NCI-H1436 (cell line): Measurements from ENCODE around the gene MYH3.

Experiments used
- DNase-seq: peaks from one replicate; lab custom pipeline; 2025; lab: John Stamatoyannopoulos, UW

The MYH3 gene

DNA sequence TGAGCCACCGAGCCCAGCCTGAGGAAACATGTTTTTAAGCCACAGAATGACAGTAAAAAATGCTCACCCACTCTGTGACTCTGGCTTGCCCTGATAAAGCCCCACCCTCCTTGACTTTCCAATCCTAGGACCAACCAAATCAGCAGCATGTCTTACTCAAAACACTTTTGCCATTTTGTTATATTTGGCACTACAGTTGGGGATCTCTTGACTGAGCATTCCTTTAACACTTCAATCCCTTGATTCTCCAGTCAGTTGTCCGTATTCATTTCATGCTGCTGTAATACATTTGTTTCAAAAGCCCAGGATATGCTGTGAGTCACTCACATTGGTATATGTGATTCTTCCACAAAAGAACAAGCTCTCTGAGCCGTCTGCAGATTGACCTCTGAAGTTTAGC, 8.2 kb downstream of the MYH3 start:
- DNase-seq = no peak

DNA sequence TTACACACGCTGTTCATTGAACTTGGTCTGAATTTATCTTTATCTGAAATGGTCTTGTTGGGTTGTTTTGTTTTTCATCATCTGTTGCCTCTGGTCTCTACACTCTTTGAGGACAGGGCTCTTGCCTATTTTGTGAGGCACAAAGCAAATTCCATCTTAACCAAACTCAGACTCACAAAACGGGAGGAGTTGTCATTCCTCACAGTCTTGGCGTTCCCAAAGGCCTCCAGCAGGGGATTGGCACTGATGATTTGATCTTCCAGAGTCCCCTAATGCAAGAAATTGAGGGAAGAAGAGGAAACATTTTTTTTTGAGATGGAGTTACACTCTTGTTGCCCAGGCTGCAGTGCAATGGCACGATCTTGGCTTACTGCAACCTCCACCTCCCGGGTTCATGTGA, 8.7 kb downstream of the MYH3 start:
- no peak for DNase-seq

DNA sequence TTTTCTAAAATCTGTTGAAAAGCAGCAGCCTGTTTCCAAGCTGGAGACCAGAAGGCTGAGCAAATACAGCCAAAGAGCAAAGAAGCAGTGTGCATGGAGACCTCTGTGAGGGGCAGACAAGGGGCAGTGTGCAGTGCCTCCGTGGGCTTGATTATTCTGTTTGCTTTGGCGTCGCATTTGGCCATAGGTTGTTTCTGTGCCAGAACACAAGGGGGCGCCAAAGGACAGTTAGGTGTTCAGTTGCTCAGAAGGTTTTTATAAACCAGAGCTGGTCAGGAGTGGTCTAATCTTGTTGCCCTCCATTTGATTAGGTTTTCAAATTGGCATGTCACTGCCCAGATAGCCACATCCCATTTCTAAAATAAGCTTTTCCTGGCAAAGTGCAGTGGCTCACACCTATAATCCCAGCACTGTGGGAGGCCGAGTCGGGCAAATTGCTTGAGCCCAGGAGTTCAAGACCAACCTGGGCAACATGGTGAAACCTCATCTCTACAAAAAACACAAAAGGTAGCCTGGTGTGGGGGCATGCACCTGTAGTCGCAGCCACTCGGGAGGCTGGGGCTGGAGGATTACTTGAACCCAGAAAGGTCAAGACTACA, 10.6 kb downstream of the MYH3 start:
- DNase-seq = peak; percentile 17

DNA sequence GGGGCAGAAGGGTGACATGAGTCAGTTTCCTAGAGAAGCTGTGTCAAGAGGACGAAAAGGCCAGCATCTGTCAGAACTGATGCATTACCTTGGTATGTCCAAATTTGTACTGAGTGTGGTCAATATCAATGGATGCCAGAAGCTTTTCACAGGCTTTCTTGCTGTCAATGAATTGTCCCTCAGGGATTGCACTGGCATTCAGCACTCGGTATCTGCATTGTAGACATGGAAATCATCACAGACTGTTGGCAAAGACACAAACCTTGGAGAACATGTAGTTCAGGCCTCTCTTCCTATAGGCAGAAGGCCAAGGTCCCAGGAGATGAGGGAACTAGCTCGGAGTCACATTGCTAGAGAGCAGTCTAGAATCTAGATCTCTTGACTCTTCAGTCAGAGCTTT, 16.6 kb downstream of the MYH3 start:
- no peak for DNase-seq

DNA sequence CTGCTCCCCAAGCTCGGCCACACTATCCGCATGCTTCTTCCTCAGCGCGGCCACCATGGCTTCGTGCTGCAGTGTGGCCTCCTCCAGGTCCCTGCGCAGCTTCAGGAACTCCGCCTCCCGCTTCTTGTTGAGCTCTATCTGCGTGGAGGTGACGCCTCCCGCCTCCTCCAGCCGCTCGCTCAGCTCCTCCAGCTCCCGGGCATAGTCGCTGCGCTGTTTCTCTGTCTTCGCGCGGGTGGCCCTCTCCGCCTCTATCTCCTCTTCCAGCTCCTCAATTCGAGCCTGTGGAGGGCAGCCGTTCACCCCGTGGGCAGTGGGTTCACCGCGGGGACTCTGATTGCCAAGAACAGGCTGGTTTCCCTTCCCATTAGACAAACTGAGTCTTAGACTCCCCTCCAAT, 19.0 kb downstream of the MYH3 start:
- DNase-seq = no peak

DNA sequence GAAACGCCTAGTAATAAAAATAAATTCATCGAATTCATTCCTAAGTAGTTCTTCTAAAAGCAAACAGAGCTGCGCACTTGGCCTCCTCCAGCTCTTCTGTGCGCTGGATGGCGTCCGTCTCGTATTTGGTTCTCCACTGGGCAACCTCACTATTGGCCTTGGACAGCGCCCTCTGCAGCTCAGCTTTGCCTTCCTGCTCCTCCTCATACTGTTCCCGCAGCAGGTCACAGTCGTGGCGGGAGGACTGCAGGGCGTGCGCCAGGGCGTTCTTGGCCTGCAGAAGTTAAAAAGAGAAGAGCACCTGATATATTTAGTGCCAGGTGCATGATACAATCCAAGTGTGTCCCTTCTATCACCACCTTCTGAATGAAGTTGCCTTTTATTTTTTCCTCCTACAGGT, 21.8 kb downstream of the MYH3 start:
- DNase-seq = no peak

DNA sequence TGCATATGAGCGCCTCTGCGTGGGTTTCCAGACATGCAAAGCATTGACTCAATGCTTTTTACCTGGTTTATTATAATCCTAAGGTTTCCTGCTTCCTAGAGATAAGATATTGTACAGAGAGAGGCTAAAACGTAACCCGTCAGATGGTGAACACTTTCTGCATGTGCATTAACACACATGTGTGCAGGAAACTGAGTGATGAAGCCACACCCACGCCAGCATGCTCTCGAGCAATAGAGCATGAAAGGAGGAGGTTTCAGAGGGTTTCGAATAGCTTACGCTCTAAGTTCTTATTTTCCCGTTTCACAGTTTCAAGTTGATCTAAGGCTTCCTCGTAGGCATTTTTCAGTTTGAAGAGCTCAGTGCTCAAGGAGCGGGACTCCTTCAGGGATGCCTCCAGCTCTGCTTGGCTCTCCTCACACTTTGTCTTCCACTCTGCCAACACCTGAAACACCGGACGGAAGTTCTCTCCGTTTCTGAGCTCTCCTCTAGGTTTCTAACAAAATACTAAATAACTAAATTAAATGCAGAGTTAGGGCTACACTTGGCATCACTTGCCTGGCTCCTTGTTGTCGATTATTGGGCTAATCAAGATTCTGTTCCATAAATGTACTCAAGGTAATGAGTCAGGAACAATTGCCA, 23.2 kb downstream of the MYH3 start:
- no peak for DNase-seq

DNA sequence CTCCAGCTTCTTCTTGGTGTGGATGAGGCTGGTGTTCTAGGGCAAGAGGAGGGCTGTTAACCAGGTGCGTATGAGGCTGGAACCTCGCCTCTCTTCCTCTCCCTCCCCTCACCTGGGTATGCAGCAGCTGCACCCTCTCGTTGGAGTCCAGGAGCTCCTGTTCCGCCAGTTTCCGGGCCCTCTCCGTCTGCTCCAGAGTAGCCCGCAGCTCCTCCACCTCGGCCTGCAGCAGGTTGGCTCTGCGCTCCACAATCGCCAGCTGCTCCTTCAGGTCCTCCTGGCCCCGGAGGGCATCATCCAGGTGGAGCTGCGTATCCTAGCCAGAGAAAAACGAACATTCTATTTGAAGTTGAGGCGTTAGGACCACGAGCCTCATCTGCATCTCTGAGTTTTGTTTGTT, 25.4 kb downstream of the MYH3 start:
- DNase-seq = no peak

DNA sequence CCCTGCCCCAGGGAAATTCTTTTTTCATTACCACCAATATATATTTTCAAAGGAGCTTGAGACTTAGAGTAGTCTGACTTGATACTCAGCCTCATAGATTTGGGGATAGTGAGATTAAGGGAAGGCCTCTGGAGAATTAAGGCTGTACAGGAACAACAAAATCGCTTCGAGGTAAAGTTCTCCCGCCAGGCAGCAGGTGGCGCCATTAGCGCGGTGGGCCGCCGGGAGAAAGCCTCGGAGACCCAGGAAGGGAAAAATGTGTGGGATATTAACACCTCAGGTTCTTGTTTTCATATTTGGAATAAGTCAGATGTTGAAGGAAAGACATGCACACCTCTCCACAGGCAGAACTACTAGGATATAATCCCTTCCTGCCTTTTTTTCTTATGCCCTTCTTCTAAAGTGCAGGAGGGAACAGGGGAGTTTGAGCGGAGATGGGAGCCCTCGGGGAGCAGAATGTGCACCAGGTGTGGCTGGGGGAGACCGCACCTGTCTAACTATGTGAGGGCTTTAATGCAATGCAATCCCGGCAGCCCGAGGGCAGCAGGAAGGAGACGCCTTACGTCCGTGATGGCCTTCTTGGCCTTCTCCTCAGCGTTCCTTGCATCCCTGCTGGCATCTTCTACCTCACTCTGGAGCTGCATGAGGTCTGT, 25.9 kb downstream of the MYH3 start:
- DNase-seq = peak; percentile 13

DNA sequence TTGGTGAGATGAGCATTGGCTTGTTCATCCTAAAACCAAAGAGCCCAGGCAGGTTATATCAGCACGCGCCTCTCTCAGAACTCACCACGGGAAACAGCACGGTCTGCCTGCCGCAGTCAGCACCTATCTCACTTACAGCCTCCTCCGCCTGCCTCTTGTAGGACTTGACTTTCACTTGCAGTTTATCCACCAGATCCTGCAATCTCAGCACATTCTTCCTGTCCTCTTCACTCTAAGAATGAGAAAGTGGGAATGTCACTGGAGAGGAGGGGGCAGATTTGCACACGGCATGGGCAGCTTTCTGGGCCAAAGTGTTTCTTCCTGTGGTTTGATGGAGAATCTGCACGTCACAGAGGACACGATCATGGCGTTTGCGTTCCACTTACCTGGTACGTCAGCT, 27.4 kb downstream of the MYH3 start:
- DNase-seq = no peak

DNA sequence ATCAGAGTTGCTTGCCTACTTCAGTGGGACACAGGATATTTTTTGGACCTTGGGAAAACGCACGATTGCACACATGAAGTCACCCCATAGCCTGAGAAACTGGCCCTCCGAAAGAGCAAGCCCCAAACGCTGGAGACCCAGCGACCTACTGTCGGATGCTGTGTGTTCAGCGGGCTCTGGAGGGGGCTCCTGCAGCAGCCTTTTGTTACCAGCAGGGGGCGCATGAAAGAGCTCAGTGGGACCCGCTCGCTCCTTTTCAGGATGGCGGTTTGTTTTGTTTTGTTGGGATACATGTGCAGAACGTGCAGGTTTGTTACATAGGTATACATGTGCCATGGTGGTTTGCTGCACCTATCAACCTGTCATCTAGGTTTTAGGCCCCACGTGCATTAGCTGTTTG, 28.4 kb downstream of the MYH3 start:
- DNase-seq = no peak

DNA sequence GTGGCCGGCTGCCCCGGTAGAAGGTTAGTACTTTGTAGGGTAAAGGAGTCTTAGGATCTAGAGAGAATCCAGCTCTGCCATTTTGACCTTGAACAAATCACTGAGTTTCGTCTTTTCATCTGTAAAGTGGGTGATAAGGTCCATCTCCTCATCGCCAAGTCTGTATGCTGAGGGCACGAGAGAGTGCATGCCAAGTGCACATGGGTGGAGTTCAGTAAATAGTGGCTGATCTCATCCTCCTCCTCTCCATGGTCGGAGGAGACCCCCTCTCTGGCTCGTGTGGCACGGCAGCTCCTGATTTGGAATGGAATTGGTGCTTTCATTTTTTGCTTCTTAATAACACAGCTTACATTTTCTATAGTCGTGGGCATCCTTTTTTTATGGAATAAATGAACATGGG, 30.7 kb downstream of the MYH3 start:
- no peak for DNase-seq

DNA sequence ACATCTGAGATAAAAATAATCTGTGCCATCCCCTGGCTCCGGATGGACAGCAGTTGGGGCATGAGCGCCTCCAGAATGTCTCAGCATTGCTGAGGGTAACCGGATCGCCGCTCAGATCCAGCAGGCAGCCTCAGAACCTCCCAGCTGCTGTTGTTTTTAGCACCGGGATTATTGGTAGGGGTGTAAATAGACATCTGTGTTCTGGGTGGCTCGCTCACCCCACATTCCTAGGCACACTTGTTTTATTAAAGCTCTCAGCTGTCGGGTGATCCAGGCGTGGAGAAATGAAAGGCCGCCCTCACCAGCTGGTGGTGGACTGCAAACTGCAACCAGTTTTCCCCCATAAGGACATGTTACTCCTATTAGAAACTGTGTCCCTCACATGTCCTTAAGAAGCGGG, 32.1 kb downstream of the MYH3 start:
- no peak for DNase-seq

DNA sequence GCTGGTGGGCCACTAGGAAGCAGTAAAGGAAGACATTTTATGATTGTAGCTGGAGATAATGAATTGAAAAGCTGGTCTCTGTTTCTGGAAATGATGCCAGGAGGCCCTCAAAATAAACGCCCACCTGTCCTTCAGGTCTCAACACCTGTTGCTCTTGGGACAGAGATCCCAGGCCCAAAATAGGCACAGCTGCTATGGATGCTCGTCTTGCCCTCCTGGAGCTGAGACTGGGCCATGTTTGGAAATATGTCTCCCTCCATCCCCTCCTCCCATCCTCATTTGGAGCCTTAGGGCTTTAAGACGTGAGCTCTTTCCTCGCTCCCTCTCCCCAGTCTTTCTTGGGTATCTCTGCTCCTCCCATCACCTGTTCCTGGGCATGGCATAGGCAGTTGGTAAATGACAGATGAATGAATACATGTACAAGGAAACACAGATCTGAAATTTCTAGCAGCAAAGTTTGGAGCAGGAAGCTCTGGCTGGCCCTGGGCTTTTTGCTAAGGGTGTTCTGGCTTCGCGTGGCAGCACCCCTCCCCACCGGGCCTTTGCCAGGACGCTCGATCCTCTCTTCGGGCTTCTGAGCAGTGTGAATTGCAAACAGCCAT, 33.3 kb downstream of the MYH3 start:
- DNase-seq = no peak

DNA sequence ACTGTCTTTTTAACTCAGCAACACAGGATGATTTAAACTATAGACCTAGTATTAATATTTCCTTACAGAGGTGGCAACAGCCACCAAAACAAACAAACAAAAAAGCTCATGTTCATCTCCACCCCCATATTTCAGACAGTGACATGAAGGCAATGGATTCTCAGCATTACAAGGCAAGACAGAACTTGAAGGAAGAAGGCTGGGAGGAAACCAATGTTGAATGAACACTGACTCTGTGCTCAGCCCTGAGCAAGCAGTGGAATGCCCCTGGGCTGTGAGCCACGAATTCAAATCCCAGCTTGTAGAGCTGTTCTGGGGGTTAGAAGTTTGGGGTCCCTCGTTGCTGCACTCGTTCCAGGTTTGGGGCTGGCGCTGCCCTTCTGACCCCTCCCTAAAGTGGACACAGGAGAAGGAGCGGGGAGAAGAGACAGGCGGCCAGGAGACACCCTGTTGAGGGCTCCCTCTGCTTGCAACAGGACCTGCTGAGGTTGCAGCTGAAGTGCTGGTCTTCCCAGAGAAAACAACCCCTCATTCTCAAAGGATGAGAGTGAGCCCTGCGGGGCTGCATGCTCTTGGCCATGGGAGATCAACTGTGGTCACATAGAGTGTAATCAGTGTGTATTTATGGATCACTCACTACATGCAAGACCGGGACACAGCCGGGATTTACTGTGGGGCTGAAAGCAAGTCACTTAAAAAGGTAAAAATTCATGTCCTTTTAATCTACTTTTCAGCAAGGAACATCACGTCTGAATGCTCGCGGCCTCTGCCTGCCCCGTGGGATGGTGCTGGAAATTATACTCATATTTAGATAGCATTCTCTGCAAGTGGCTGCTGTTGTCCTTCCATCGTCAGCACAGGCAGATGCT, 34.3 kb downstream of the MYH3 start:
- no peak for DNase-seq

DNA sequence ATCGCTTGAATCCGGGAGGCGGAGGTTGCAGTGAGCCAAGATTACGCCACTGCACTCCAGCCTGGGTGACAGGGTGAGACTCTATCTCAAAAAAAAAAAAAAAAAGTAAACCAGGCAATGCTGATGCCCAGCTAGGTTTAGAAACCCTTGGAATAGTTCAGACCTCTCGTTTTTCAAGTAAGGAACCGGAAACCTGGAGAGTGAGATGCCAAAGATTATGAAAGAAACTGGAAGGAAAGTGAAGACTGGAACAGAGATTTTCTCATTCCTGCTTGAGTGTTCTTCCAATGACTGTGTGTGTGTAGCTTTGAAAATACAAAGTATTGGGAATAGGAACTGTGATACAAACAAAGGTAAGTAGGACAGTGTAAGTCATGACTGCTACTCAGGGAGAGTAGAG, 35.7 kb downstream of the MYH3 start:
- DNase-seq = no peak

DNA sequence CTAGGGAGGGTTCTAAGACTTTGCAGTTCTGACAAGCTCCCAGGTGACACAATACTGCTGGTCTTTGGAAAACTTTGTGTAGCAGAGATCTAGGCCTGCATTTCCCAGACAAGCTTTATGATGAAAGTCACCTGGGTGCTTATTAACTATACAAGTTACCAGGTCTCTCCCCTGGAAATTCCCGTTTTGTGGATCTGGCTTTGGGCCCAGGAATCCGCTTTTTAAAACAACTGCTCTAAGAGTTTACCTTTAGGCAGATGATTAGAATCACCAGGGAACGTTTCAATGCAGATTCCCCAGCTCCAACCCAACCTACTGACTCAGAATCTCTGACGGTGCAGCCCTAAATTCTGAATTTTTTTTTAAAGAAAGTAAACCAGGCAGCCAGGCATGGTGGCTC, 36.3 kb downstream of the MYH3 start:
- DNase-seq = no peak

DNA sequence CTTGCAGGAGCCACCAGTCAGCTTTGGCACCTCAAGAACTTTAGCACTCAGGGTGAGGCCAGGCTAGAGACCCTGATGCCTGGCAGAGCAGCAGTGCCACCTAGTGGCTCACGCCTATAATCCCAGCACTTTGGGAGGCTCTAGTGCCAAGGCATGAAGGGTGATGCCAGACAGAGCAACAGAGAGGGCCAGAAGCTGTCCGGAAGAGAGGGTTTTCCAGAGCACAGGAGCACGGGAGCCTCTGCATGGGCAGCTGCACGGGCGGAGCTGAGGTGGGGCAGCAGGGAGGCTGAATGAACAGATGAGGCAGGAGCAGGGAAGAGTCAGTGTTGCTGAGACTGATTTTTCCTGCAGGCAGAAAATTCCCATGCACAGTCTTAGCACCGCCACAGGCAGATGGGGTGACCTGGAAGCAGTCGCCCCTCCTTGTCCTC, 38.9 kb downstream of the MYH3 start:
- DNase-seq = peak; percentile 50

DNA sequence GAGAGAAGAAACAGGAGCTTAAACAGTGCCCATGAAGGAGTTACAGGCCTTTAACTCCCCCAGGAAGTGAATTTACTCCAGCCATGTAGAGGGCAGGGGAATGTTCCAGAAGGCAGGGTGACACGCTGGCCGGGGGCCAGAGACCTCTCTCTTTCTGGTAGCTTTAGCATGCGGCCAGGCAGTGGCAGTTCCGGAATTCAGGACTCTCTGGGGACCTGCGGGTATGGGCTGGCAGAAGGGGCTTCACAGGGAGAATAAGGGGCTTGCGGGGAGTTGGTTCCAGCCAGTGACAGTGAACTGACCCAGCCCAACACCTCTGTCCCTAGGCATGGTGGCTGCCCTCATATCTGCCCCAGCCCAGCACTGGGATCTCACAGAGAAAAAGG, 40.0 kb downstream of the MYH3 start:
- DNase-seq = no peak

DNA sequence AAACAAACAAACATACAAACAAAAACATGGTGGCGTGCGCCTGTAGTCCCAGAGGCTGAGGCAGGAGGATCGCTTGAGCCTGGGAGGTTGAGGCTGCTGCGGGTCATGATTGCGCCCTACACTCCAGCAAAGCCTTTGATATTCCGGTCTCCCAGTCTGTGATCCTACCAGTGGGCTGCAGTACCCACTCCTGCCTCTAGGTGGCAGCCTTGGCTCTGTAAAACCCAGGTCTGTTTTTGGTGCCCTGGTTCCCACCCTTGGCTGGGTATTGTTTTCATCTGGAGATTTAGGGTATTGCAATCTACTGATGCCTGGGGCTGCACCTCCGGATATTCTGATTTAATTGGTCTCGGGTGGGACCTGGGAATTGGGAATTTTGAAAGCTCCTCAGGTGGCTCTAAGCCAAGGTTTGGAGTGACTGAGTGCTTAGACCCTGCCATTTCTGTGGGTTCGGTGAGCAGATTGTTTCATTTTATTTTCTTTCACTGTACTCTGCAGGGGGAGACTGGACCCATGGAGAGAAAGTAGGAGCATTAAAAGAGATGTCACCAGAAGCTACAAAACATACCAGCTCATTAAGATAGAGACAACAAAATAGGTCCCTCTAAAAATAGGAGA, 40.5 kb downstream of the MYH3 start:
- peak; percentile 51 for DNase-seq

DNA sequence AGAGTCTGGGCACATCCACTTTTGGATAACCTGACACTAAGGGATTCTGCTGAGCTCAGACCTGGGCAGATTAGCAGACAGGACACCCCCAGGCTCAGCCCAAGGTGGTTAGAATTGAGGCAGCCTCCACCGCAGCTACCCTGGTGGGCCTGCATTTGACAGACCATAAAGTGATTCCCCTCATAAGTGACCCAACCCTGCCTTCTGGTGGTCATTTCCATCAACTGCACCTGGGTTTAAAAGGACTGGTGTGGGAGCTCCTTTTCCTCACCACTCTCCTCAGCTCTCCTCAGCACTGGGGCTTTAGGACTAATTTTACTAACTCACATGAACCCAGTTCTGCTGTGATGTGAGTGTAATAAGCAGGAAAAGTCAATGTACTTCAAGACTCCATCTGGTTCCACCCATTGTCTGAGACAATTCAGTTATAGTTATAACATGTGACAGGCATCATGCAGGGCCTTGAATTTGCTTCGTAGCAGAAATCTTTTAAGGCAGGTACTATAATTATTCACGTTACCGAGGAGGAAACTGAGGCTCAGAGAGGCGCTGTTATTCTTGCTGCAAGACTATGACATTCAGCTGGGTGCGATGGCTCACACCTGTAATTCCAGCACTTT, 42.5 kb downstream of the MYH3 start:
- DNase-seq = peak; percentile 31
